ENCODE results near the gene SPEN. TPM values are rescaled to one million over a fixed set of nuclear protein-coding genes. Genes with fewer than 3 reads are reported as not detected.

SPEN gene
- total and polyA plus RNA-seq, 2 experiments from 2014 or later = 14.9 to 43.6 TPM

GRCh38 chr1:15945832-15946448, 98.4 kb downstream of the SPEN start (continued):
- TF ChIP-seq ZNF462 (CRISPR knock-in tag; IDR thresholded peaks at IDR 0.05) (no peak), POLR2AphosphoS5 (IDR thresholded peaks at IDR 0.05; ENCODE audit: low read depth) (no peak)

- H3K27ac Mint-ChIP-seq = no peak overlapping the region
- H3K36me3 Mint-ChIP-seq (ENCODE audit: low read depth) = peaks cover 19% of the 10 kb centered on the region
- H3K9me3 Mint-ChIP-seq = no peaks in the 10 kb centered on the region
- no peaks in the 10 kb centered on the region for H3K27me3 ChIP-seq (ENCODE audit: insufficient read depth)
- no peaks in the 10 kb centered on the region for H3F3A ChIP-seq (replicated peaks; ENCODE audit: low read depth)
- no peaks in the 10 kb centered on the region for H3K9me2 ChIP-seq (ENCODE audit: insufficient read depth)
- no peak for ATAC-seq
- H3K4me1 Mint-ChIP-seq = peaks cover 42% of the 10 kb centered on the region
- no peak overlapping the region for H3K4me3 Mint-ChIP-seq
- no peak overlapping the region for H2AFZ ChIP-seq
- H3K4me2 ChIP-seq = no peak overlapping the region
- H3K27ac ChIP-seq (ENCODE audit: low read depth) = no peak overlapping the region
- H3K27me3 Mint-ChIP-seq (ENCODE audit: insufficient read depth, low read depth, poor library complexity) = peaks cover 9% of the 10 kb centered on the region
- H3K36me3 ChIP-seq (ENCODE audit: insufficient read depth) = no peaks in the 10 kb centered on the region; the same call in 1 of the 2 replicates
- H3K4me3 ChIP-seq = no peak overlapping the region
- no peak for DNase-seq (ENCODE audit: low spot score)
- no peak for TF ChIP-seq CREB1 (CRISPR knock-in tag; IDR thresholded peaks at IDR 0.05; ENCODE audit: low read depth)
- no peak for TF ChIP-seq CTCF (conservative IDR thresholded peaks at IDR 0.05; ENCODE audit: low read depth in 2 of 2)
- TF ChIP-seq NANOG (IDR thresholded peaks at IDR 0.05; ENCODE audit: borderline replicate concordance) = no peak
- no peak for TF ChIP-seq POLR2AphosphoS5 (IDR thresholded peaks at IDR 0.05; ENCODE audit: low read depth)
- TF ChIP-seq ETS1 (IDR thresholded peaks at IDR 0.05) = no peak
- no peak for TF ChIP-seq ZNF331 (CRISPR knock-in tag; IDR thresholded peaks at IDR 0.05; ENCODE audit: low read depth)
- H3K4me1 ChIP-seq (ENCODE audit: insufficient read depth) = peaks cover 27% of the 10 kb centered on the region
- H3K79me2 ChIP-seq (replicated peaks; ENCODE audit: insufficient read depth) = peaks cover 8% of the 10 kb centered on the region; the same call in 1 of the 2 replicates
- no peaks in the 10 kb centered on the region for H4K20me1 ChIP-seq (replicated peaks; ENCODE audit: insufficient read depth)
These were observed 99.3 kb downstream of the SPEN start for GRCh38 chr1:15946571-15947381.

Data from GM23338 (cell line).